ENCODE measurements around the gene WFDC1. TPM values are rescaled to one million over a fixed set of nuclear protein-coding genes. Genes with fewer than 3 reads are reported as not detected.

Gene WFDC1
- total RNA-seq, 1 donor from 2014 or later: not detected

DNA sequence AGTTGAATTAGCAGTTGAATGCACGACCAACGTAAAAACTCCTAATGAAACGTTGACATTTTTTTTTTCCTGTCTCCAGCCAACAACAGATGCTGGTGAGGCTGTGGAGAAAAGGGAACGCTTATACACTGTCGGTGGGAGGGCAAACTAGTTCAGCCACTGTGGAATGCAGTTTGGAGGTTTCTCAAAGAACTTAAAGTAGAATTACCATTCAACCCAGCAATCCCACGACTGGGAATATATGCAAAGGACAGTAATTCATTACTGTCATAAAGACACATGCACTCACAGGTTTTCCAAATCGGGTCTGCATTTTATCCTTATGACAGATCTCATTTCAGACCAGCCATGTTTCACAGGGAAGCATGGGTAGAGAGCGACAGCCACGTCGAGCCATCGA lies 3.5 kb upstream of the WFDC1 start:
- Histone ChIP-seq H3K9me3 (ENCODE audit: low read depth) (no peaks in the 10 kb centered on the region), H3K79me2 (ENCODE audit: low read depth) (no peaks in the 10 kb centered on the region), H3K36me3 (no peaks in the 10 kb centered on the region), H3K4me3 (no peak overlapping the region), H2AFZ (replicated peaks) (no peak overlapping the region), H3K4me1 (peaks cover 8% of the 10 kb centered on the region), H3K9ac (no peak overlapping the region), H4K20me1 (ENCODE audit: low read depth) (no peaks in the 10 kb centered on the region), H3K4me2 (no peak overlapping the region), H3K27me3 (peaks cover 6% of the 10 kb centered on the region), H3F3A (ENCODE audit: low read depth) (no peaks in the 10 kb centered on the region), H3K27ac (no peak overlapping the region)
- no peak for DNase-seq (ENCODE audit: low spot score)
- TF ChIP-seq, protein P1, sequence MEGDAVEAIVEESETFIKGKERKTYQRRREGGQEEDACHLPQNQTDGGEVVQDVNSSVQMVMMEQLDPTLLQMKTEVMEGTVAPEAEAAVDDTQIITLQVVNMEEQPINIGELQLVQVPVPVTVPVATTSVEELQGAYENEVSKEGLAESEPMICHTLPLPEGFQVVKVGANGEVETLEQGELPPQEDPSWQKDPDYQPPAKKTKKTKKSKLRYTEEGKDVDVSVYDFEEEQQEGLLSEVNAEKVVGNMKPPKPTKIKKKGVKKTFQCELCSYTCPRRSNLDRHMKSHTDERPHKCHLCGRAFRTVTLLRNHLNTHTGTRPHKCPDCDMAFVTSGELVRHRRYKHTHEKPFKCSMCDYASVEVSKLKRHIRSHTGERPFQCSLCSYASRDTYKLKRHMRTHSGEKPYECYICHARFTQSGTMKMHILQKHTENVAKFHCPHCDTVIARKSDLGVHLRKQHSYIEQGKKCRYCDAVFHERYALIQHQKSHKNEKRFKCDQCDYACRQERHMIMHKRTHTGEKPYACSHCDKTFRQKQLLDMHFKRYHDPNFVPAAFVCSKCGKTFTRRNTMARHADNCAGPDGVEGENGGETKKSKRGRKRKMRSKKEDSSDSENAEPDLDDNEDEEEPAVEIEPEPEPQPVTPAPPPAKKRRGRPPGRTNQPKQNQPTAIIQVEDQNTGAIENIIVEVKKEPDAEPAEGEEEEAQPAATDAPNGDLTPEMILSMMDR (IDR thresholded peaks at IDR 0.05): no peak
- TF ChIP-seq EZH2 (IDR thresholded peaks at IDR 0.05) (no peak), EZH2phosphoT487 (IDR thresholded peaks at IDR 0.05) (no peak)
- Mint-ChIP-seq H3K4me3 (peak overlapping the region; percentile 11), H3K9me3 (peaks cover 8% of the 10 kb centered on the region), H3K4me1 (peaks cover 35% of the 10 kb centered on the region), H3K27me3 (ENCODE audit: insufficient read depth, low read depth) (peaks cover 14% of the 10 kb centered on the region), H3K36me3 (no peaks in the 10 kb centered on the region), H3K27ac (no peak overlapping the region)

- Histone ChIP-seq H3K27me3 (peaks cover 6% of the 10 kb centered on the region), H3K9ac (no peak overlapping the region), H2AFZ (replicated peaks) (no peak overlapping the region), H3K4me3 (no peak overlapping the region), H3K4me1 (peaks cover 8% of the 10 kb centered on the region), H3K79me2 (ENCODE audit: low read depth) (no peaks in the 10 kb centered on the region), H3K27ac (no peak overlapping the region), H3K36me3 (no peaks in the 10 kb centered on the region), H3K4me2 (no peak overlapping the region), H4K20me1 (ENCODE audit: low read depth) (no peaks in the 10 kb centered on the region), H3F3A (ENCODE audit: low read depth) (no peaks in the 10 kb centered on the region), H3K9me3 (ENCODE audit: low read depth) (no peaks in the 10 kb centered on the region)
- no peak for DNase-seq (ENCODE audit: low spot score)
- H3K9me3 Mint-ChIP-seq: peaks cover 8% of the 10 kb centered on the region
- H3K27me3 Mint-ChIP-seq (ENCODE audit: insufficient read depth, low read depth): peaks cover 14% of the 10 kb centered on the region
- H3K36me3 Mint-ChIP-seq: no peaks in the 10 kb centered on the region
- H3K4me3 Mint-ChIP-seq: no peak overlapping the region
- TF ChIP-seq, protein P1 (IDR thresholded peaks at IDR 0.05): no peak
- TF ChIP-seq EZH2 (IDR thresholded peaks at IDR 0.05): no peak
- no peak overlapping the region for H3K27ac Mint-ChIP-seq
- peaks cover 34% of the 10 kb centered on the region for H3K4me1 Mint-ChIP-seq
Measured at GRCh38 chr16:84292011-84292410, 2.7 kb upstream of the WFDC1 start.

DNA sequence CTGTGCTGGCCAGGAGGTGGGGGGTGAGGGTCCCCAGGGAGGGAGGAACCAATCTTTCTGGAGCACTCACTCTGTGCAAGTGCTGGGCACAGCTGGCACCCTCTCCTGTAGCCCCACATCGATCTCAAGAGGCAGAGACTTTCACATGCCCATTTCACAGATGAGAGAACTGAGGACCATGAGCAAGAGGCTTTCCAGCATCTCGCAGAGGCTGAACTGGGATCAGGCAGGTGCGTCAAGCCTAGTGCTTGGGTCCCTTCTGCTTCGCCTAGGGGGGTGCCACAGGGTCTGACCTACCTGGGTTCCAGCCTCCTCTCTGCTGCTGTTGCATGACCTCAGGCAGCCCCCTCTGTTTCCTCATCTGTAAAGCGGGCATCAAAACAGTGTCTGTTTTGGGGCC lies 1.3 kb upstream of the WFDC1 start:
- H3K36me3 ChIP-seq: no peaks in the 10 kb centered on the region
- H3K36me3 Mint-ChIP-seq: no peaks in the 10 kb centered on the region
- no peaks in the 10 kb centered on the region for H3K79me2 ChIP-seq (ENCODE audit: low read depth)
- peaks cover 8% of the 10 kb centered on the region for H3K27me3 Mint-ChIP-seq (ENCODE audit: insufficient read depth, low read depth)
- no peak overlapping the region for H3K4me3 Mint-ChIP-seq
- no peaks in the 10 kb centered on the region for H4K20me1 ChIP-seq (ENCODE audit: low read depth)
- H3K4me2 ChIP-seq: no peak overlapping the region
- peaks cover 8% of the 10 kb centered on the region for H3K4me1 ChIP-seq
- no peaks in the 10 kb centered on the region for H3K9me3 ChIP-seq (ENCODE audit: low read depth)
- no peak for DNase-seq (ENCODE audit: low spot score)
- H2AFZ ChIP-seq (replicated peaks): no peak overlapping the region
- no peak overlapping the region for H3K9ac ChIP-seq
- H3K9me3 Mint-ChIP-seq: peaks cover 1% of the 10 kb centered on the region
- TF ChIP-seq, protein P1 (IDR thresholded peaks at IDR 0.05): no peak
- TF ChIP-seq EZH2phosphoT487 (IDR thresholded peaks at IDR 0.05) (no peak), EZH2 (IDR thresholded peaks at IDR 0.05) (no peak)
- H3K27ac ChIP-seq: no peak overlapping the region
- H3K27me3 ChIP-seq: peaks cover 6% of the 10 kb centered on the region
- no peaks in the 10 kb centered on the region for H3F3A ChIP-seq (ENCODE audit: low read depth)
- H3K4me3 ChIP-seq: no peak overlapping the region
- H3K27ac Mint-ChIP-seq: no peak overlapping the region
- H3K4me1 Mint-ChIP-seq: peaks cover 33% of the 10 kb centered on the region

All from neural progenitor cell (in vitro differentiated cells).